Uterine smooth muscle cell (primary cell): ENCODE results near the gene THRAP3. TPM values are rescaled to one million over a fixed set of nuclear protein-coding genes. Genes with fewer than 3 reads are reported as not detected.

Source experiments
- total RNA-seq: library from RNA; depleted of rRNA; stranded (reverse); fragments of >200 nt; gene quantifications from 2 replicates; pipeline ENCODE4 v1.2.3, GENCODE V29; 2014

THRAP3 gene, protein sequence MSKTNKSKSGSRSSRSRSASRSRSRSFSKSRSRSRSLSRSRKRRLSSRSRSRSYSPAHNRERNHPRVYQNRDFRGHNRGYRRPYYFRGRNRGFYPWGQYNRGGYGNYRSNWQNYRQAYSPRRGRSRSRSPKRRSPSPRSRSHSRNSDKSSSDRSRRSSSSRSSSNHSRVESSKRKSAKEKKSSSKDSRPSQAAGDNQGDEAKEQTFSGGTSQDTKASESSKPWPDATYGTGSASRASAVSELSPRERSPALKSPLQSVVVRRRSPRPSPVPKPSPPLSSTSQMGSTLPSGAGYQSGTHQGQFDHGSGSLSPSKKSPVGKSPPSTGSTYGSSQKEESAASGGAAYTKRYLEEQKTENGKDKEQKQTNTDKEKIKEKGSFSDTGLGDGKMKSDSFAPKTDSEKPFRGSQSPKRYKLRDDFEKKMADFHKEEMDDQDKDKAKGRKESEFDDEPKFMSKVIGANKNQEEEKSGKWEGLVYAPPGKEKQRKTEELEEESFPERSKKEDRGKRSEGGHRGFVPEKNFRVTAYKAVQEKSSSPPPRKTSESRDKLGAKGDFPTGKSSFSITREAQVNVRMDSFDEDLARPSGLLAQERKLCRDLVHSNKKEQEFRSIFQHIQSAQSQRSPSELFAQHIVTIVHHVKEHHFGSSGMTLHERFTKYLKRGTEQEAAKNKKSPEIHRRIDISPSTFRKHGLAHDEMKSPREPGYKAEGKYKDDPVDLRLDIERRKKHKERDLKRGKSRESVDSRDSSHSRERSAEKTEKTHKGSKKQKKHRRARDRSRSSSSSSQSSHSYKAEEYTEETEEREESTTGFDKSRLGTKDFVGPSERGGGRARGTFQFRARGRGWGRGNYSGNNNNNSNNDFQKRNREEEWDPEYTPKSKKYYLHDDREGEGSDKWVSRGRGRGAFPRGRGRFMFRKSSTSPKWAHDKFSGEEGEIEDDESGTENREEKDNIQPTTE
- total RNA-seq = 84.1 and 146 TPM in 2 replicates

DNA sequence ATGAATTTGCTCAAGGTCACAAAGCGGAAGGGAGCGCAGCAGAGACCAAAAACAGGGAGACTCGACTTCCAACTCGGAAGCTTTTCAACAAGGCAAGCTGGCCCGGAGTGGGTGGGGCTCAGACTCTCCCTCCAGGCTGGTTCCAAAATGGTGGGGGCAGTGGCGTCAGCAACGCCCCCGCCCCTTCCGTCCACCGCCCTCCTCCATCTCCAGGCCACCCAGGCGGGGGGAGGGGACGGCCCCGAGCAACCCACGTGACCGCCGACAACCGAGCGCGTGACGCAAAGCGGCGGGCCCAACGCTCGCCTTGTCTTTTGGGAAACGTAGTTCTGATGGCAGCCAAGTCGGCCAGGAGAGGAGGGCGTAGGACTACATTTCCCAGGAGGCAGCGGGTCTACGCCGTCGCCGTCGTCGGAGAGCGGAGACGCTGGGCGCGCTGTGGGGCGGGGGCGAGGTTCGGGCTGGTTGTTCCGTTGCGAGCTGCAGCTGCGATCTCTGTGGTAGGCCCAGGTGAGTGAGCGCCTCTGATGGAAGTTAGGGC lies at the start of gene THRAP3:
Gene THRAP3, plus strand, starts transcription at position 448 of the 541 bp plus-strand sequence. CDS start 58,121 bp downstream, outside the sequence.

DNA sequence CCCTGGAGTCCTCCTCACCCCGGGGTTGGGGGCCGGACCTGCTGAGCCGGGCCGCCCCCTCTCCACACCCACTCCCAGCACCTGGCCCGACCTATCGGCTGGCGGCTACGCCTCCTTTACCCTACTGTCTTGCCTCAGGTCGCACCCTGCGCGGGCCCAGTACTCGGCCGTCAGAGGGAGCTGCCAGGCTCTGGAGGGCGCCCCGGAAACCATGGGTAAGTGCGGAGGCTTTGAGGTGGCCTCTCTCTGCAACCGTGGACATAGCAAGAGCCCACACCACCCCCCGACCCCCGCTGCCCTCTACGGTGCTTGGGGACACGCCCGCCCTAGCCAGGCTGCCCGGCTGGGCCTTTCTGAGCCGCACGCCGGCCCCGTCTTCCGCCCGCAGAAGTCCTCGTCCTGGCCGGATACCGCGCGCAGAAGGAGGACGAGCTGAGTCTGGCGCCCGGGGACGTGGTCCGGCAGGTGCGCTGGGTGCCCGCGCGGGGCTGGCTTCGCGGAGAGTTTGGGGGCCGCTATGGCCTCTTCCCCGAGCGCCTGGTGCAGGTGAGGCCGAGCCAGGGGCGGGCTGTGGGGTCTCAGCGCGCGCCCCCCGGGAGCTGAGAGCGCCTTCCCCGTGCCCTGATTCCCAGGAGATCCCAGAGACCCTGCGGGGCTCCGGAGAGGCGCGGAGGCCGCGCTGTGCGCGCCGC lies 82.1 kb downstream of the THRAP3 start, which contains the start of gene SH3D21:
Gene SH3D21, plus strand, starts transcription at position 159 of the 692 bp plus-strand sequence. Its CDS starts 53 bp downstream, at position 212.

DNA sequence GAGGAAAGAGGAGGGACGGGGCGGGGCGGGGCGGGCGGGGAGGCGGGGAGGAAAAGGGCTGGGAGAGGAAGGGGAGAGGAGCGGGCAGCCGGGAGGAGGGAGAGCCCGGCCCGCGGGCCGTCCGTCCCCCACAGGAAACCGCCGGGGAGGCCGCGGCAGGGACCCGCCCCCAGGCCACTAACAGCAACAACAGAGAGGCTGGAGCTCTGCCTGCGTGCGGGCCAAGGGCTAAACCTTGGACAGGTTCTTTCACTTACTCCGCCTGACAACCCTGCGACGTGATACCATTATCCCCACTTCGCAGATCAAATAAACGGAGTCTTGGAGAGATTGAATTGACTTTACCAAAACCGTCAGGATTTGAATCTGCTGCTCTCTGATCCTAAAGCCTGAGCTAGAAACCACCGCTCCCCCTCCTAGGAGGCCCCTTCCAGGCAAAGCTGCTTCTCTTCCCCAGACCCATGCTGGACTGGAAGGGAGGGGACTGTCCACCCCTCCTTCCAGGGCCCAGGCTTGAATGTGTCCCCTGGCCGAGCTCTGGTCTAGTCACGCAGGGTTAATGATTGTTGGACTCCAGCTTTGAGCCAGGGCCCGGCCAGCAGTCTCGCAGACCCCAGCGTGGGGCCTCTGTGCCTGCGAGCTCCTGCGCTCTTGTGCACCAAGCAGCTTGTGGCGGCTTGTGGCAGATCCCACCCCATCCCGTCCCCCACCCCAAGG lies 99.6 kb downstream of the THRAP3 start, which contains the start of gene EVA1B:
Gene EVA1B, minus strand, starts transcription at position 10 of the 717 bp plus-strand sequence. CDS start 608 bp downstream, outside the sequence.

Other genes starting within 250 kb of the THRAP3 start
- gene TEKT2, start 140.3 kb upstream of the THRAP3 start, total RNA-seq = 0.11 and 0.12 TPM in 2 replicates
- gene ADPRS, start 135.6 kb upstream of the THRAP3 start, total RNA-seq = 48.9 and 53.1 TPM in 2 replicates
- 5.0 and 12.5 TPM in 2 replicates for gene COL8A2, start 99.2 kb upstream of the THRAP3 start, total RNA-seq
- gene TRAPPC3, start 75.0 kb upstream of the THRAP3 start, total RNA-seq = 84.1 and 100 TPM in 2 replicates
- gene MAP7D1, start 68.3 kb upstream of the THRAP3 start, total RNA-seq = 93.0 and 97.9 TPM in 2 replicates
- gene SH3D21, start 81.9 kb downstream of the THRAP3 start, total RNA-seq = 3.1 and 6.2 TPM in 2 replicates
- gene EVA1B, start 99.2 kb downstream of the THRAP3 start, total RNA-seq = 233 and 252 TPM in 2 replicates
- 17.6 and 19.9 TPM in 2 replicates for gene STK40, start 161.5 kb downstream of the THRAP3 start, total RNA-seq
- gene LSM10, start 173.5 kb downstream of the THRAP3 start, total RNA-seq = 9.5 and 12.0 TPM in 2 replicates
- gene OSCP1, start 226.0 kb downstream of the THRAP3 start, total RNA-seq = 7.7 and 15.5 TPM in 2 replicates
- 64.0 and 90.6 TPM in 2 replicates for gene MRPS15, start 239.9 kb downstream of the THRAP3 start, total RNA-seq